Myocyte (in vitro differentiated cells): ENCODE measurements around the gene NEK7. TPM values are rescaled to one million over a fixed set of nuclear protein-coding genes. Genes with fewer than 3 reads are reported as not detected.

Experiments
- DNase-seq: peaks from one replicate; pipeline ENCODE4 v3.0.0-alpha.2; 2012; ENCODE audit warnings: low read depth
- total RNA-seq: library from RNA; depleted of rRNA; stranded (reverse); fragments of >200 nt; gene quantifications from 2 replicates; pipeline ENCODE4 v1.2.3, GENCODE V29; 2014

The NEK7 gene
- total RNA-seq, 1 donor from 2014 or later: 106 TPM

DNA sequence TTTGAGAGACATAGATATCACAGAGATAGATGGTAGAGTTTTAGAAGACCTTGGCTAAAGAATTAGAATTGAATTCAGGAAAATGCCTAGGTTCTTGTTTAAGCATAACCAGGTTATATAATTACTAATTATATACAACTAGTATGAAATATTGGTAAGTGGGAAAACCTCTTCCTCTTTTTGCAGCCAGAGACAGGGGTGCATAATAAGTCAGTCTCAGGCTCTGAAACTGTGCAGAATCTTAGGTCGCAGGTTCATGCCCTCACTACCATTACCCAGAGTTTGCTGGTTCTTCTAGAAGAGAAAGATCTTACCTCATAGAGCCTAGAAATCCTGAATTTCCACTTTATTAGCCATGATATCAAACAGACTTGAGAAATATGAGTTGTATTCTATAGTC, 183.3 kb downstream of the NEK7 start:
- no peak for DNase-seq

- DNase-seq: no peak
Measured at GRCh38 chr1:198346178-198346577, 189.4 kb downstream of the NEK7 start.

DNA sequence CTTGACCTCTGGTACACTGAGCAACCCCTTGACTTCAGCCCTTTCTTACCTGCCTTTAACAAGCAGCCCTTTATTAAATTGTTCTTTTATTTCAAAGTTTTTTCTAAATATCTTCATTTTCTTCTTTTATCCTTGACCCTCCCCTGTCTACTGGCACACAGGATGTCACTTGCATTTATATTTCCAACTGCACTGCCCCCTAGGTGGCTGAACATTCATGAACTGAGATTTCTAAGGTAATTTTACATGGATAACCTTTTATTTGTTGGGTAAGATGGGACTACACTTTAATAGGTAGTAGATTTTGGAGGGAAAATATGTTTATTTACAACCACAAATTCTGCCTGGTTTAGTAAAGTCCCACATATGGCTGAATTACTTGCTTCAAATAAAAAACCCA, 193.7 kb downstream of the NEK7 start:
- DNase-seq: no peak

DNA sequence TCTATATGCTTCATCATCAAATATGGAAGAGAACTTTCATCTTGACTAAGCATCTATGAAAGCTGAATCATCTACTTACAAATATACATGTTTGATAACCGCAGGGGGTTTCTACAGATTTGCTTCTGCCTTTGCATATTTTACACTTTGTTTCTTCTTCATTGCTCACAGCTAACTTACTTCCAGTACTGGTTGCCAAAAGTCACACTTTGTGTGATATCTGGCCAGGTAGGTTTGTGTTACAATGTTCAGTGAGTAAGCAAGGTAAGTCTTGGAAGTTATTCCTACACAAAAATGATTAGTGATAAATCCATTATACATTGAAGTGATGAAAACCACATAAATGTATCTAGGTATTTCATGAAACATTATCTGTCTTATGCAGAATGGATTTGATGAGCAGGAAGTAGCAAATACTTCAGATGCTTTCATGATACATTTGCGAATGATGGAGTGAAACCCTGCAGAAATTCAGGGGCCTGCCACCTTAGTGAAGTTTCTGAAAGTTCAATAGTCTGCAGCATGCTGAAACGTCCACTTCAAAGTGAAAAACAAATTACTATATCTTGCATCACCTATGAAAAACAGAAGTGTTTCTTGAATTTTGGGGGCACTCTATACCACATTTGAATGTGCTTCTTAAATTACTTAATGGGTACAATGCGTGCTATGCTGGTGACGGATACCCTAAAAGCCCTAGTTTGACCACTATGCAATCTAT, 196.3 kb downstream of the NEK7 start:
- DNase-seq: no peak

DNA sequence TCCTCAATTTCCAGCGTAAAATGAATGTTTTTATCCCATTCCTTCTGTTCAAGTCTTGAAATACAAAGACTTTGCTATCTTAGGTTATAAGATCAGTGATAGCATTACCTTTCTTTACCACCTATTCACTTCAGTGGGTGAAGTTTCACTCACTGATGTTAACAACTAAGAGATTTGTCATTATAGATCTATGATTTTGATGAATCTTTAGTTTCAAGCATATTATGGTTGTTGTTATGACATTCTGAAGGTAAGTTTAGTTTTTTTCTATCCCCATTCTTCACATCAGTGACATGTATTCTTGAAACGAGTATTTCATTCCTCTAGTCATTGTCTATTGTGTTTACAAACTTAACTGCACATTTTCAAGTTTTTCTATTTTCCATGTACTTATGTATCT, 201.1 kb downstream of the NEK7 start:
- DNase-seq: no peak

DNA sequence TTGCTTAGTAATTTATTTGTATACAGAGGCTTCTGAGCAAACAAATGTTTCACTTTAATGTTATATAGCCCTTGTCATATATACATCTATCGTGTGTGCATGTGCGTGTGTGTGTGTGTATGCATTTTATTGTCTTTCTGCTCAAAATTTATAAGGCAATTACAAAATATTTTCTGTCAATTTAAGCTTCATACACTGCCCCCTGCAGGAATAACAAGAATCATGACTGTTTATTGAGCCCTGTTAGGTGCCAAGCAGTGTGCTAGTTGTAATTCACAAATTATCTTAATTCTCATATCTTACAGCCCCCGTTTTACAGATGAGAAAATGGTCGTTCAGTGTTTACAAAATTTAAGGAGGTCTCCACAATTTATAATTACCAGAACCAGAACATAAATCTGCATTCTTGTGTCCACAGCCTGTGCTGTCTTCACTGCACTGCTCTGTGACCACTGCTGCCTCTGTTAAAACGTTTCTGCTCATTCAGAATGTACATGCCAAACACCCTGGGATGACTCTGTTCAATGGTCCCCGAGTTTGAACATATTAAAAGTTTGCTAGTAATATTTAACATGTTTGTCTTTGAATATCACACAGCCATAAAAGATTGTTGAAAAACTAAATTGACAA, 202.3 kb downstream of the NEK7 start:
- peak; percentile 4 for DNase-seq

- no peak for DNase-seq
Measured at GRCh38 chr1:198360208-198360729, 203.5 kb downstream of the NEK7 start.

GRCh38 chr1:198361237-198361767, 204.5 kb downstream of the NEK7 start:
- no peak for DNase-seq

DNA sequence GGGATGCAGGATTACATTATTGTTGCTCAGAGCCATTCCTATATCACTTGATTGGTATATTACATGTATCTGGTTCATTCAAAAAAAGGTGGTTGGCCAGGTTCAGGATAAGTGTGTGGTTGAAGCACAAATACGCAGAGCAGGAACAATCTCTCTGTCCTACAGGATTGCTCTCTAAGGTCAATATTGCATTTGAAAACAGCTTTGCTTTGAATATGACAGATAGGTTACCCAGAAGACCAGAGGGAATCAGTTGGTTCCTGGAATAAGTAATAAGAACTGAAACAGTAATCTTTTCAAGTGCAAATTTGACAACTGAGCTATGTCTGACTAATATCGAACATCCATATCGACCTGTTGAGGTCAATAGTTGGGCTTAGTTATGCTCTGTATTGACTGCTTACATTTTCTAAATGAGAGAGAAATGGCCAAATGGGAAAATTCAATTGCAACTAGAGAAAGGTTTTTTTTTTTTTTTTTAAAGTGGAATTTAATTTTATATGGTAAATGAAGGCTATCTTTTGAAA, 206.9 kb downstream of the NEK7 start:
- no peak for DNase-seq

- no peak for DNase-seq
Measured at GRCh38 chr1:198364471-198364870, 207.7 kb downstream of the NEK7 start.

GRCh38 chr1:198367296-198367695, 210.5 kb downstream of the NEK7 start:
- no peak for DNase-seq

DNA sequence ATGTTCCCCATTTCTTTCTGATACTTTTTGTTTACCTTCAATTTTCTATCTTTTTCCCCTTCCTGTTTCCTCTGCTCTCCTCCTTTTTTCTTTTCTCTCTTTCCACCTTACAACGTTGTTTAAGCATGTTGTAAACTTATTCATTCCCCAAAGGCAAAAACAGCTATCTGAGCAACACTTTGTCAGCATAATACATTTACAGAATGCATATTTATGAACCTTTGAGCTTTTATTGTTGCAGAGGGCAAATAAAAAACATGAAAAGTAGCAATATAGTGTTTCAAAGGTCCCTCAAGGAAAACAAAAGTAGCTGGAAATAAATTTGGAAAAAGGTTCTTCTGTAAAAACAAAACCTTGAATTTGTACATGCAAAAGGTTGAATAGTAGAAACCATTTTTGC, 214.2 kb downstream of the NEK7 start:
- DNase-seq: no peak

Other genes starting within 250 kb of the NEK7 start
- gene LHX9, start 239.6 kb upstream of the NEK7 start, total RNA-seq: 0.03 and 0.21 TPM in 2 replicates